HEK293 (cell line): ENCODE data around the gene SMURF2.

Experiments
- BCL11A ChIP-seq: fragments of 450-650 bp; formaldehyde crosslinking; IDR thresholded peaks from 2 replicates; pipeline ENCODE4 v1.5.1; 2016; ENCODE audit warnings: low read depth, missing biosample characterization, missing genetic modification characterization
- ZBTB17 ChIP-seq: fragments of 450-650 bp; formaldehyde crosslinking; IDR thresholded peaks from 2 replicates; pipeline ENCODE4 v1.5.1; 2016; ENCODE audit warnings: missing biosample characterization, missing genetic modification characterization
- ZNF175 ChIP-seq: fragments of 450-650 bp; formaldehyde crosslinking; IDR thresholded peaks from 2 replicates; pipeline ENCODE4 v1.5.1; 2016; ENCODE audit warnings: missing biosample characterization, missing genetic modification characterization
- ZNF366 ChIP-seq: fragments of 450-650 bp; formaldehyde crosslinking; conservative IDR thresholded peaks from 2 replicates; pipeline ENCODE4 v1.5.1; 2016; ENCODE audit warnings: missing biosample characterization, missing genetic modification characterization
- ZNF433 ChIP-seq: fragments of 450-650 bp; formaldehyde crosslinking; IDR thresholded peaks from 2 replicates; pipeline ENCODE4 v1.5.1; 2016; ENCODE audit warnings: missing biosample characterization, missing genetic modification characterization, low read depth
- ZNF843 ChIP-seq: fragments of 450-650 bp; formaldehyde crosslinking; IDR thresholded peaks from 2 replicates; pipeline ENCODE4 v1.5.1; 2016; ENCODE audit warnings: missing biosample characterization, missing genetic modification characterization
- TF ChIP-seq, protein P1 (sequence below): fragments of 450-650 bp; formaldehyde crosslinking; IDR thresholded peaks from 2 replicates; pipeline ENCODE4 v1.5.1; 2016; ENCODE audit warnings: missing biosample characterization, missing genetic modification characterization
- TF ChIP-seq, protein P2 (sequence below): fragments of 450-650 bp; formaldehyde crosslinking; conservative IDR thresholded peaks from 2 replicates; pipeline ENCODE4 v1.5.1; 2016; ENCODE audit warnings: low read depth, missing biosample characterization, missing genetic modification characterization

DNA sequence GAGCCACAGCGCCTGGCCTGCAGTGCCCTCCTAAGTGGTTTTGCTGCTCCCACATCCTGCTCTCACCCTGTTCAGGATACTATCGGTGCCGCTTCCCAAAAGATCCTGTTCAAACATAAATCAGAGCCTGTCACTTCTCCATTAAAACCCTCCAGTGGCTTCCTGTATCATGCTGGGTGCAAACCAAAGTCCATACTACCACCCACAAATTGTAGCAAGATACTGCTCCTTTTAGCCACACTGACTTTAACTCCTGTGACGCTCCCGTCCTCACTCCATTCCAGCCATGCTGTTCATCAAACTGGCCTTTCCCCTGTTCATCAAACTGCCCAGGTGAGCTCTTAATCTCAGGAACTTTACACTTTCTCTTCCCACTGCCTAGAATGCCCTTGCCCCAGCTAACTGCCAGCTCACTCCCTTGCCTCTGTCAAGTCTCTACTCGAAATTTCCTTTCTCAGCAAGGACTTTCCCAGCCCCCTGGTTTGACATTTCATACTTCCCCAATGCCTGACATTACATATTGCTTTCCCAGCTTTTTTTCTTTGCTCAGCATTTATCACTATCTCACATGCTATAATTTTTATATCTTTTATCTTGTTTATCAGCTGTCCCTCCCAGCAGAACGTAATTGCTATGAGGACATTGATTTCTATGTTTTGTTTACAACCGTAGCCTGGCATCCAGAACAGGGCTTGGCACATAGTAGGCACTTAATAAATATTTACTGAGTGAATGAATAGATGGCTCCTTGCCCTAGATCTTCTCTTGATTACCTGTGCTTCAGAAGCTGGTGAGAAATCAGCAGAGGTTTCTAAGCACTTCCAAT lies 44.3 kb upstream of the SMURF2 start:
- TF ChIP-seq, protein P1, sequence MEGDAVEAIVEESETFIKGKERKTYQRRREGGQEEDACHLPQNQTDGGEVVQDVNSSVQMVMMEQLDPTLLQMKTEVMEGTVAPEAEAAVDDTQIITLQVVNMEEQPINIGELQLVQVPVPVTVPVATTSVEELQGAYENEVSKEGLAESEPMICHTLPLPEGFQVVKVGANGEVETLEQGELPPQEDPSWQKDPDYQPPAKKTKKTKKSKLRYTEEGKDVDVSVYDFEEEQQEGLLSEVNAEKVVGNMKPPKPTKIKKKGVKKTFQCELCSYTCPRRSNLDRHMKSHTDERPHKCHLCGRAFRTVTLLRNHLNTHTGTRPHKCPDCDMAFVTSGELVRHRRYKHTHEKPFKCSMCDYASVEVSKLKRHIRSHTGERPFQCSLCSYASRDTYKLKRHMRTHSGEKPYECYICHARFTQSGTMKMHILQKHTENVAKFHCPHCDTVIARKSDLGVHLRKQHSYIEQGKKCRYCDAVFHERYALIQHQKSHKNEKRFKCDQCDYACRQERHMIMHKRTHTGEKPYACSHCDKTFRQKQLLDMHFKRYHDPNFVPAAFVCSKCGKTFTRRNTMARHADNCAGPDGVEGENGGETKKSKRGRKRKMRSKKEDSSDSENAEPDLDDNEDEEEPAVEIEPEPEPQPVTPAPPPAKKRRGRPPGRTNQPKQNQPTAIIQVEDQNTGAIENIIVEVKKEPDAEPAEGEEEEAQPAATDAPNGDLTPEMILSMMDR (tag by site-specific recombination): no peak
- TF ChIP-seq, protein P2, sequence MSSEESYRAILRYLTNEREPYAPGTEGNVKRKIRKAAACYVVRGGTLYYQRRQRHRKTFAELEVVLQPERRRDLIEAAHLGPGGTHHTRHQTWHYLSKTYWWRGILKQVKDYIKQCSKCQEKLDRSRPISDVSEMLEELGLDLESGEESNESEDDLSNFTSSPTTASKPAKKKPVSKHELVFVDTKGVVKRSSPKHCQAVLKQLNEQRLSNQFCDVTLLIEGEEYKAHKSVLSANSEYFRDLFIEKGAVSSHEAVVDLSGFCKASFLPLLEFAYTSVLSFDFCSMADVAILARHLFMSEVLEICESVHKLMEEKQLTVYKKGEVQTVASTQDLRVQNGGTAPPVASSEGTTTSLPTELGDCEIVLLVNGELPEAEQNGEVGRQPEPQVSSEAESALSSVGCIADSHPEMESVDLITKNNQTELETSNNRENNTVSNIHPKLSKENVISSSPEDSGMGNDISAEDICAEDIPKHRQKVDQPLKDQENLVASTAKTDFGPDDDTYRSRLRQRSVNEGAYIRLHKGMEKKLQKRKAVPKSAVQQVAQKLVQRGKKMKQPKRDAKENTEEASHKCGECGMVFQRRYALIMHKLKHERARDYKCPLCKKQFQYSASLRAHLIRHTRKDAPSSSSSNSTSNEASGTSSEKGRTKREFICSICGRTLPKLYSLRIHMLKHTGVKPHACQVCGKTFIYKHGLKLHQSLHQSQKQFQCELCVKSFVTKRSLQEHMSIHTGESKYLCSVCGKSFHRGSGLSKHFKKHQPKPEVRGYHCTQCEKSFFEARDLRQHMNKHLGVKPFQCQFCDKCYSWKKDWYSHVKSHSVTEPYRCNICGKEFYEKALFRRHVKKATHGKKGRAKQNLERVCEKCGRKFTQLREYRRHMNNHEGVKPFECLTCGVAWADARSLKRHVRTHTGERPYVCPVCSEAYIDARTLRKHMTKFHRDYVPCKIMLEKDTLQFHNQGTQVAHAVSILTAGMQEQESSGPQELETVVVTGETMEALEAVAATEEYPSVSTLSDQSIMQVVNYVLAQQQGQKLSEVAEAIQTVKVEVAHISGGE (tag by site-specific recombination): no peak
- TF ChIP-seq ZNF175 (tag by site-specific recombination) (no peak), ZBTB17 (no peak), ZNF843 (no peak), ZNF366 (tag by site-specific recombination) (no peak), BCL11A (tag by site-specific recombination) (no peak), ZNF433 (tag by site-specific recombination) (no peak)
